PC-9 (cell line): ENCODE measurements around the gene ARID3B.

Source experiments
- CTCF ChIP-seq: fragments of 200-600 bp; sonication (generic); conservative IDR thresholded peaks from 2 replicates; pipeline ENCODE4 v1.6.1; 2017; ENCODE audit warnings: mixed run types, antibody characterized with exemption, mild to moderate bottlenecking, moderate library complexity
- EZH2 ChIP-seq: fragments of 200-600 bp; sonication (generic); IDR thresholded peaks from 2 replicates; pipeline ENCODE4 v1.8.0; 2017; ENCODE audit warnings: antibody characterized with exemption, low read depth

GRCh38 chr15:74631935-74632560 lies 91.0 kb downstream of the ARID3B start:
- TF ChIP-seq CTCF (peak; percentile 83), EZH2 (no peak)
